ENCODE data around the gene RIN2. TPM values are rescaled to one million over a fixed set of nuclear protein-coding genes. Genes with fewer than 3 reads are reported as not detected.

RIN2 gene, protein sequence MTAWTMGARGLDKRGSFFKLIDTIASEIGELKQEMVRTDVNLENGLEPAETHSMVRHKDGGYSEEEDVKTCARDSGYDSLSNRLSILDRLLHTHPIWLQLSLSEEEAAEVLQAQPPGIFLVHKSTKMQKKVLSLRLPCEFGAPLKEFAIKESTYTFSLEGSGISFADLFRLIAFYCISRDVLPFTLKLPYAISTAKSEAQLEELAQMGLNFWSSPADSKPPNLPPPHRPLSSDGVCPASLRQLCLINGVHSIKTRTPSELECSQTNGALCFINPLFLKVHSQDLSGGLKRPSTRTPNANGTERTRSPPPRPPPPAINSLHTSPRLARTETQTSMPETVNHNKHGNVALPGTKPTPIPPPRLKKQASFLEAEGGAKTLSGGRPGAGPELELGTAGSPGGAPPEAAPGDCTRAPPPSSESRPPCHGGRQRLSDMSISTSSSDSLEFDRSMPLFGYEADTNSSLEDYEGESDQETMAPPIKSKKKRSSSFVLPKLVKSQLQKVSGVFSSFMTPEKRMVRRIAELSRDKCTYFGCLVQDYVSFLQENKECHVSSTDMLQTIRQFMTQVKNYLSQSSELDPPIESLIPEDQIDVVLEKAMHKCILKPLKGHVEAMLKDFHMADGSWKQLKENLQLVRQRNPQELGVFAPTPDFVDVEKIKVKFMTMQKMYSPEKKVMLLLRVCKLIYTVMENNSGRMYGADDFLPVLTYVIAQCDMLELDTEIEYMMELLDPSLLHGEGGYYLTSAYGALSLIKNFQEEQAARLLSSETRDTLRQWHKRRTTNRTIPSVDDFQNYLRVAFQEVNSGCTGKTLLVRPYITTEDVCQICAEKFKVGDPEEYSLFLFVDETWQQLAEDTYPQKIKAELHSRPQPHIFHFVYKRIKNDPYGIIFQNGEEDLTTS
- total RNA-seq, result 16.5 and 18.2 TPM in 2 replicates

DNA sequence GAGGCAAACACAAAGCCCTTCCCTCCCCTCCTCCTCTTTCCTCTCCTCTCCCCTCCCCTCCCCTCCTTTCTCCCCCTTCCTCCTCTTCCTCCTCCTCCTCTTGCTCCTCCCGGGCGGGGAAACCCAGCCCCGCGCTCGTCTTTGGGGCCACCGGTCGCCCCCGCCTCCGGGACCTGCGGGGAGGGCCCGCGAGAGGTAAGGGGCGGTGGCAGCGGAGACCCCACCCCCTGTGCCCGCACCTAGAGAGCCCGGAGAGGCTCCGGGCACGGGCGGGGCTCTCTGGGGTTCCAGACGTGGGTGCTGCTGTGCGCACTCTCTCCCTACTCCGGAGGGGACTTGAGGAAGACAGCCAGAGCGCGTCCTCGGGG lies at the start of gene RIN2:
TSS of gene RIN2 (plus strand) at position 126 of the 368 bp plus-strand sequence. CDS start 131,344 bp downstream, outside the sequence.

Measured in bronchus fibroblast of lung (primary cell).